ENCODE measurements around the gene CUX1. TPM values are rescaled to one million over a fixed set of nuclear protein-coding genes. Genes with fewer than 3 reads are reported as not detected.

Gene CUX1
- total and polyA plus RNA-seq, 2 of the 13 experiments (the other 11 are each of a cell fraction or from before 2014, with no cell fraction given): 13.7 to 14.9 TPM

DNA sequence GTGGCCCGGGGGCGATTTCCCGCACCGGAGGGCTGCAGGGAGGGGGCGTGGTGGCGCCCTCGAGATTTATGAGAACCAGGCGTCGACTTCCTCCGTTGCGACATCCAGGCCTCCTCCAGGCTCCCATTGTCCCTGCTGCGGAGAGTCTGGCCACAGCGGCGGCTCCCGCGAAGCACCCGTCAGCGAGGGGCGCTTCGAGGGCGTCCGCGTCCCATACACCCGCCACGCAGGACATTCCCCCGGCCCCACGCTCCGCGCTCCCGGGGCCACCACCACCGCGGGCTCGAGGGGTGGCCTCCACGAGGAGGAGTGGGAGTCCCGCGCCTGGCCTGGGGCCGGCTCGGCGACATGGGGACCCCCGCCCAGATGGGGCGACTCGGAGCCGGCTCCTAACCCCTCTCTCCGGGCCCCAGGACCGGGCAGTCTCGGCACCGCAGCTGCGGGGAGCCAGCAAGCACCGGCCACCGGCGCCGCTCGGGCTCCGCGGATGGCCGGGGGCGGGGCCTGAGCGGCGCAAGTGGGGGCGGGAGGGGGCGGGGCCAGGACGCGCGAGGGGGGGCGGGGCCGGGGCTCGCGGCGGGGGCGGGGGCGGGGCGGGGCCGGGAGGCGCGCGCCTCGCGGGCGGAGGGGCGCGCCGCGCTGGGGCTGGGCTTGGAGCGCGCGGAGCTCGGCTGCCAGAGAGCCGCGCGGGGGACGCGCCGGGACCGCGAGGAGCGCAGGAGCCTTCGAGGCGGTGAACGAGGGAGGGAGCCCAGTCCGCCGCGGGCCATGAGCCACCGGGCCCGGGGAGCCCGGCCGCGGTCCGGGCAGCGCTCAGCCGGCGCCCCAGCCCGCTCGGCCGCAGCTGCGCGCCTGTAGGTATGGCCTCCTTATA, 469.0 kb downstream of the CUX1 start, which contains the start of gene SH2B2 (continued):
- TF ChIP-seq, protein P1, sequence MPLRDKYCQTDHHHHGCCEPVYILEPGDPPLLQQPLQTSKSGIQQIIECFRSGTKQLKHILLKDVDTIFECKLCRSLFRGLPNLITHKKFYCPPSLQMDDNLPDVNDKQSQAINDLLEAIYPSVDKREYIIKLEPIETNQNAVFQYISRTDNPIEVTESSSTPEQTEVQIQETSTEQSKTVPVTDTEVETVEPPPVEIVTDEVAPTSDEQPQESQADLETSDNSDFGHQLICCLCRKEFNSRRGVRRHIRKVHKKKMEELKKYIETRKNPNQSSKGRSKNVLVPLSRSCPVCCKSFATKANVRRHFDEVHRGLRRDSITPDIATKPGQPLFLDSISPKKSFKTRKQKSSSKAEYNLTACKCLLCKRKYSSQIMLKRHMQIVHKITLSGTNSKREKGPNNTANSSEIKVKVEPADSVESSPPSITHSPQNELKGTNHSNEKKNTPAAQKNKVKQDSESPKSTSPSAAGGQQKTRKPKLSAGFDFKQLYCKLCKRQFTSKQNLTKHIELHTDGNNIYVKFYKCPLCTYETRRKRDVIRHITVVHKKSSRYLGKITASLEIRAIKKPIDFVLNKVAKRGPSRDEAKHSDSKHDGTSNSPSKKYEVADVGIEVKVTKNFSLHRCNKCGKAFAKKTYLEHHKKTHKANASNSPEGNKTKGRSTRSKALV (CRISPR knock-in tag; IDR thresholded peaks at IDR 0.05): peak; percentile 44; the same call in 1 of the 2 replicates
- TF ChIP-seq NPAS2 (CRISPR knock-in tag; IDR thresholded peaks at IDR 0.05; ENCODE audit: borderline replicate concordance): no peak
- TF ChIP-seq, protein P2, sequence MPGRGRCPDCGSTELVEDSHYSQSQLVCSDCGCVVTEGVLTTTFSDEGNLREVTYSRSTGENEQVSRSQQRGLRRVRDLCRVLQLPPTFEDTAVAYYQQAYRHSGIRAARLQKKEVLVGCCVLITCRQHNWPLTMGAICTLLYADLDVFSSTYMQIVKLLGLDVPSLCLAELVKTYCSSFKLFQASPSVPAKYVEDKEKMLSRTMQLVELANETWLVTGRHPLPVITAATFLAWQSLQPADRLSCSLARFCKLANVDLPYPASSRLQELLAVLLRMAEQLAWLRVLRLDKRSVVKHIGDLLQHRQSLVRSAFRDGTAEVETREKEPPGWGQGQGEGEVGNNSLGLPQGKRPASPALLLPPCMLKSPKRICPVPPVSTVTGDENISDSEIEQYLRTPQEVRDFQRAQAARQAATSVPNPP (CRISPR knock-in tag; IDR thresholded peaks at IDR 0.05): no peak
- 0 out of 2 replicates have a peak, but pooled peaks have one; percentile 48 for TF ChIP-seq KAT8 (CRISPR knock-in tag; IDR thresholded peaks at IDR 0.05)
- no peak for TF ChIP-seq NFE2L2 (IDR thresholded peaks at IDR 0.05; ENCODE audit: low read length)
- no peak for TF ChIP-seq TP53 (CRISPR knock-in tag; conservative IDR thresholded peaks at IDR 0.05)
- TF ChIP-seq ZNF607 (CRISPR knock-in tag; IDR thresholded peaks at IDR 0.05; ENCODE audit: borderline replicate concordance): no peak; the same call in none of the 2 replicates
- TF ChIP-seq, protein P3, sequence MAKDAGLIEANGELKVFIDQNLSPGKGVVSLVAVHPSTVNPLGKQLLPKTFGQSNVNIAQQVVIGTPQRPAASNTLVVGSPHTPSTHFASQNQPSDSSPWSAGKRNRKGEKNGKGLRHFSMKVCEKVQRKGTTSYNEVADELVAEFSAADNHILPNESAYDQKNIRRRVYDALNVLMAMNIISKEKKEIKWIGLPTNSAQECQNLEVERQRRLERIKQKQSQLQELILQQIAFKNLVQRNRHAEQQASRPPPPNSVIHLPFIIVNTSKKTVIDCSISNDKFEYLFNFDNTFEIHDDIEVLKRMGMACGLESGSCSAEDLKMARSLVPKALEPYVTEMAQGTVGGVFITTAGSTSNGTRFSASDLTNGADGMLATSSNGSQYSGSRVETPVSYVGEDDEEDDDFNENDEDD (CRISPR knock-in tag; IDR thresholded peaks at IDR 0.05; ENCODE audit: borderline replicate concordance): peak; percentile 75
- TF ChIP-seq, protein P4, sequence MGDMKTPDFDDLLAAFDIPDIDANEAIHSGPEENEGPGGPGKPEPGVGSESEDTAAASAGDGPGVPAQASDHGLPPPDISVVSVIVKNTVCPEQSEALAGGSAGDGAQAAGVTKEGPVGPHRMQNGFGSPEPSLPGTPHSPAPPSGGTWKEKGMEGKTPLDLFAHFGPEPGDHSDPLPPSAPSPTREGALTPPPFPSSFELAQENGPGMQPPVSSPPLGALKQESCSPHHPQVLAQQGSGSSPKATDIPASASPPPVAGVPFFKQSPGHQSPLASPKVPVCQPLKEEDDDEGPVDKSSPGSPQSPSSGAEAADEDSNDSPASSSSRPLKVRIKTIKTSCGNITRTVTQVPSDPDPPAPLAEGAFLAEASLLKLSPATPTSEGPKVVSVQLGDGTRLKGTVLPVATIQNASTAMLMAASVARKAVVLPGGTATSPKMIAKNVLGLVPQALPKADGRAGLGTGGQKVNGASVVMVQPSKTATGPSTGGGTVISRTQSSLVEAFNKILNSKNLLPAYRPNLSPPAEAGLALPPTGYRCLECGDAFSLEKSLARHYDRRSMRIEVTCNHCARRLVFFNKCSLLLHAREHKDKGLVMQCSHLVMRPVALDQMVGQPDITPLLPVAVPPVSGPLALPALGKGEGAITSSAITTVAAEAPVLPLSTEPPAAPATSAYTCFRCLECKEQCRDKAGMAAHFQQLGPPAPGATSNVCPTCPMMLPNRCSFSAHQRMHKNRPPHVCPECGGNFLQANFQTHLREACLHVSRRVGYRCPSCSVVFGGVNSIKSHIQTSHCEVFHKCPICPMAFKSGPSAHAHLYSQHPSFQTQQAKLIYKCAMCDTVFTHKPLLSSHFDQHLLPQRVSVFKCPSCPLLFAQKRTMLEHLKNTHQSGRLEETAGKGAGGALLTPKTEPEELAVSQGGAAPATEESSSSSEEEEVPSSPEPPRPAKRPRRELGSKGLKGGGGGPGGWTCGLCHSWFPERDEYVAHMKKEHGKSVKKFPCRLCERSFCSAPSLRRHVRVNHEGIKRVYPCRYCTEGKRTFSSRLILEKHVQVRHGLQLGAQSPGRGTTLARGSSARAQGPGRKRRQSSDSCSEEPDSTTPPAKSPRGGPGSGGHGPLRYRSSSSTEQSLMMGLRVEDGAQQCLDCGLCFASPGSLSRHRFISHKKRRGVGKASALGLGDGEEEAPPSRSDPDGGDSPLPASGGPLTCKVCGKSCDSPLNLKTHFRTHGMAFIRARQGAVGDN (CRISPR knock-in tag; IDR thresholded peaks at IDR 0.05): peak; percentile 94
- peak; percentile 50; the same call in 1 of the 2 replicates for TF ChIP-seq TMF1 (CRISPR knock-in tag; IDR thresholded peaks at IDR 0.05; ENCODE audit: low read depth)
- TF ChIP-seq HDAC1 (CRISPR knock-in tag; IDR thresholded peaks at IDR 0.05): peak; percentile 56; the same call in 1 of the 2 replicates
- no peak for TF ChIP-seq BHLHE40 (IDR thresholded peaks at IDR 0.05; ENCODE audit: low read length)
- 0 out of 2 replicates have a peak, but pooled peaks have one; percentile 31 for TF ChIP-seq AHR (CRISPR knock-in tag; IDR thresholded peaks at IDR 0.05)
- no peak for TF ChIP-seq ZNF354B (CRISPR knock-in tag; IDR thresholded peaks at IDR 0.05)
- no peak for TF ChIP-seq ZNF431 (CRISPR knock-in tag; IDR thresholded peaks at IDR 0.05; ENCODE audit: borderline replicate concordance, low read depth)
- TF ChIP-seq CC2D1A (CRISPR knock-in tag; IDR thresholded peaks at IDR 0.05): no peak
- 0 out of 2 replicates have a peak, but pooled peaks have one; percentile 28 for TF ChIP-seq ZNF747 (CRISPR knock-in tag; IDR thresholded peaks at IDR 0.05; ENCODE audit: borderline replicate concordance)
- TF ChIP-seq TAF1 (CRISPR knock-in tag; IDR thresholded peaks at IDR 0.05): no peak; the same call in 1 of the 2 replicates
- TF ChIP-seq RBAK (CRISPR knock-in tag; IDR thresholded peaks at IDR 0.05): no peak
